AG20443 (cell line): ENCODE measurements around the gene STX8.
"Not testable (repeated sequence)": the region's sequence is repeated elsewhere in the genome, so short reads cannot be mapped to it uniquely, and the experiment has no call there.

Experiments used
- DNase-seq: peaks from one replicate; pipeline ENCODE4 v3.0.0; 2012; ENCODE audit warnings: low spot score, mixed read lengths

Gene STX8

DNA sequence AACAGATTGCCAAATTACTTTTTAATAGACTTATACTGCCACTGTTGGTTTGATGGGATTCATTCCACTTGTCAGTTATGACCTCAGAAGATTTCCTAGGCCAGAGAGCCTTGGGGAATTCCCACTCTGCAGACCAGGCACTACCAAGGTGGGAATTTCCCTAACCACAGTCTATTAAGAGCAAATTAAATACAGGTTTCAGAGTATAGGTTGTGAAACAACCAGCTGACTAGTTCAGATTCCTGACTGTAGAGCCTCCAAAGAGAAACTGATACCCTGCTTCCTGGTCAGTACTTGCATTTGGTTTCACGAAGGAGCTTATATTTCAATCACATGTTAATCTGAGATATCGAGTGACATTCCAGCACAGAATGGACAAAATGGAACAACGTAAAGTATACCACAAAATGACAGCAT, 186.5 kb downstream of the STX8 start:
- DNase-seq = peak; percentile 68

DNA sequence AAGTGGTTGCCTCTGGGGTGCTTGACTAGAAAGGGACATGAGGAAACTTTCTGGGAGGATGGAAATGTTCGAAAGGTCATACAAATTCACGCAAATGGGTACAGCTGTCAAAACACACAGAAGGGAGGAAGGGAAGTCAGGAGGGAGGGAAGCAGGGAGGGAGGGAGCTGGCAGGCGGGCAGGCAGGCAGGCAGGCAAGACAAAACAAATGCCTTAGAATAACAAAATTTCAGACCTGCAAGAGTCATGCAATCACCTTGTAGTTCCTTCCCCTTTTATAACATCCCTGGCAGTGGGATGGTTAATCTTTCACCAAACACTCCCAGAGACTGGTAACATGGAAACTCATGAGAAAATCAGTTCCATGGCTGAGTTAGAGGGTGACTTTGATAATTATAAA, 189.2 kb downstream of the STX8 start:
- no peak for DNase-seq

DNA sequence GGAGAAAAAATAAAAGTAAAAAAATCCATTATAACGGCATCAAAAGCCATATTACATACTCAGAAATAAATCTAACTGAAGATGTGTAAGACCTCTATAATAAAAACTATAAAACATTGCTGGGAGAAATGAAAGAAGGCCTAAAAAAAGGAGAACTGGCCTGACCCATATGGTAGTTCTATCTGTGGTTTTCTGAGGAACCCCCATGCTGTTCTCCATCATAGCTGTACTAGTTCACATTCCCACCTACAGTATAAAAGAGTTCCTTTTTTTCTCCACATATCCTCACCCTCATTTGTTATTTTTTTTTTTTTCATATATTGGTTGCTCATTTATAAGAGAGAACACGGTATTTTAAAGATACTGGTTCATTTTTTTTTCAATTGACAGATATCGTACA, 191.8 kb downstream of the STX8 start:
- DNase-seq = no peak

DNA sequence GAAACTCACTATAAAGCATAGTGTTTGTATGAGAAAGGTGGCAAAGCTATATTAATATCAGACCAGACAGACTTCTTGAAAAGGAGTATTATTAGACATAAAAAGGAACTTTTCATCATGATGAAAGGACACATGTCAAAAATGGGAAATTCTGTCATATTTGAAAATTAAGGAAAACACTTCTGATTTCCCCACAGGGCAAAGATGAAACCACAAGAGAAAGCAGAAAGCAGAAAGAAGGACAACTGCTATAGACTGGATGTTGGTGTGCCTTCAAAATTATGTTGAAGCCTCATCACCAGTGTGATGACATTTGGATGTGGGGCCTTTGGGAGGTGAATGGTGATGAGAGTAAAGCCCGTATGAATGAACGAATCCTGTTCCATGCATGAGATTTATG, 193.0 kb downstream of the STX8 start:
- no peak for DNase-seq

DNA sequence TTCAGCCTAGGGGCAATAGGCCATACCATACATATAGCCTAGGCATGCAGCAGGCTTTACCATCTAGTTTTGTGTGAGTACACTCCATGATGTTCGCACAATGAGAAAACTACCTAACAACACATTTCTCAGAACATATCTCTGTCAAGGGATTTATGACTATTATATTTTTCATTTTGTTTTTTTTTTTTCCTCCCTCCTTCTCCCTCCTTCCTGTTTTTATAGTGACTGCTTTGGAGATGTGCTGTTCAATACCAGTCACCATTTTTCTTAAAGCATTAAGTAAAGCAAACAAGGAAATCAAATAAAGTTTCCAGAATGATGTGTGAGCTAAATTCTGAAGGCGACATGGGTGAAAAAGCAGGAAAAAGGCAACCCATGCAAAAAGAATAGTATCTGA, 194.6 kb downstream of the STX8 start:
- DNase-seq = no peak

DNA sequence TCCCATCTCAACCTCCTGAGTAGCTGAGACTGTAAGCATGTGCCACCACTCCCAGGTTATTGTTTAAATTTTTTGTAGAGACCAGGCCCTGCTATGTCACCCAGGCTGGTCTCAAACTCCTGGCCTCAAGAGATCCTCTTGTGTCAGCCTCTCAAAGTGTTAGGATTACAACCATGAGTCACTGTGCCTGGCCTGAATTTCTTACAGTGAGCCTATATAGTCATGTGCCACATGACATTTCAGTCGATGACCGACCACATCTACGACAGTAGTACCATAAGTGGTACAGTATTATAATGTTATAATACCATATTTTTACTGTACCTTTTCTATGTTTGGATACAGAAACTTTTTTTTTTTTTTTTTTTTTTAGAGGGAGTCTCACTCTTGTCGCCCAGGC, 195.3 kb downstream of the STX8 start:
- no peak for DNase-seq

DNA sequence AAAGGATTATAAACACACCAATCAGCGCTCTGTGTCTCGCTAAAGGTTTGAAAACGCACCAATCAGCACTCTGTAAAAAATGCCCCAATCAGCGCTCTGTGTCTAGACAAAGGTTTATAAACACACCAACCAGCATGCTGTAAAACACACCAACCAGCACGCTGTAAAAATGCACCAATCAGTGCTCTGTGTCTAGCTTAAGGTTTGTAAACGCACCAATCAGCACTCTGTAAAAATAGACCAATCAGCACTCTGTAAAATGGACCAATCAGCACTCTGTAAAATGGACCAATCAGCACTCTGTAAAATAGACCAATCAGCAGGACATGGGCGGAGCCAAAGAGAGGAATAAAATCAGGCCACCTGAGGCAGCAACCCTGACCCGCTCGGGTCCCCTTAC, 199.4 kb downstream of the STX8 start:
- DNase-seq = not testable (repeated sequence)

DNA sequence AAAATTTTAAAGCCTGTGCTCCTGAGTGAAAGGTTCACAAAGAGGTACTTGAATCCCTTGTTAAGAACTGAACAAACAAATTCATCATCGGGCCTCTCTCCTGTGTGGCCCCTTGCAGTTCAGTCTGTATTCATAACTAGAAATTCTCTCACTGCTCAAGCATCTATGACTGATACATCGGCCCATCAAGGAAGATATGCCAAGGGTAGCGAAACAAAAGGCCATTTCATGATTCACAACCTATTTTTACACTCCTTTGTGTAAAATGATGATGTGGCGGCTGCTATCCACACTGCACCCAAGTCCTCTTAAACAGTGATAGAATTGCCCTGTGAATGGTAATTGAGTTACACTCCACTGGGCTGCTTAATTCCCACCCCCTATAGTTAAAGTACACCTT, 204.6 kb downstream of the STX8 start:
- peak; percentile 74 for DNase-seq

DNA sequence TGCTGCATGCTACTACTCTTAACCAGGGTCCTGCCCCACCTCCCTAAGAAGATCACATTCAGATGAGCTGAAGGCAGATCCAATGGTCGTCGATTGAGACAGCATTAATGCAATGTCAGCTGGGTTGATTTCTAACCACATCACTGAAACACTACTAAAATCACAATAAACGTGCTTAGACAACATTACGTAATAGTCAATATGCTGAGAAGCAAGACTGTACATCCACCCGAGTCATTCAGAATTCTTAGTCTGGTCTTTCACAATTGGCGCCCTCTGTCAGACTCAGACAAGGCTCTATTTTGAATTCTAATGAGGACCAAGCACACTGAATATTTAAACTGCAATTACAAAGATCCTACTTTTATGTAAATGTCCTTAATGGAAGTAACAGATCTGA, 205.2 kb downstream of the STX8 start:
- no peak for DNase-seq

DNA sequence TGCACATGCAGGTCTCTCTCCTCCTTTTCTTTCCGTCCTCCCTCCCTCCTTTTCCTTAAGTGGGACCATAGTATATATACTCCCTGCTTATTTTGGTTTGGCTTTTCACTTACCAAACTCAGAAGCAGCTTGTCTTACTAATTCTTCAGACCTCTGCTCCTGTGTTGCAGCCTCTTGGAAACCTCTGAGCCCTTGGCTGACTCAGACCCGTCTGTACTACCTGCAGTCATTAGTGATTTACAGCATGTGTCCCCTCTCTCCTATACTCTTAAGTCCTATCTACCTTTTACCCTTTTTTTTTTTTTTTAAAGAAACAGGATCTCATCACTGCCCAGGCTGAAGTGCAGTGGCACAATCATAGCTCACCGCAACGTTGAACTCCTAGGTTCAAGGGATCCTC, 207.0 kb downstream of the STX8 start:
- no peak for DNase-seq

DNA sequence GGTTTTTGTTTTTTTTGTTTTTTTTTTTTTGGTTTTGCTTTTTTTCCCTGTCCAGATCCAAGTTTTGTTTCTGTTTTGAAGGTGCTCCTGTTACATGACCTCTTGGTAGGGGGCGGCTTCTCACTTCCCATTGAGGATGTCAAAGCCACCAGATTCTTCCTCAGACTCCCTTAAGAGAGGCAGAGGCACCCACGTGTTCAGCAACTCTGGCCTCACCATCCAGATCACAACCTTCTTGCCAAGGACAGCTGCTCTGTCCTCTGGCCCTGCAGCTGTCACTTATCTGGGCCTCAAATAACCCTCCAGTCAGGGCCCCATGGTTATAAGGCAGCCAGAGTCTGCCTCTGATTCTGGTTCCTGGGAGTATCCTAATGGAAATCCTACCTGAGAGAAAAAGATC, 208.5 kb downstream of the STX8 start:
- no peak for DNase-seq

DNA sequence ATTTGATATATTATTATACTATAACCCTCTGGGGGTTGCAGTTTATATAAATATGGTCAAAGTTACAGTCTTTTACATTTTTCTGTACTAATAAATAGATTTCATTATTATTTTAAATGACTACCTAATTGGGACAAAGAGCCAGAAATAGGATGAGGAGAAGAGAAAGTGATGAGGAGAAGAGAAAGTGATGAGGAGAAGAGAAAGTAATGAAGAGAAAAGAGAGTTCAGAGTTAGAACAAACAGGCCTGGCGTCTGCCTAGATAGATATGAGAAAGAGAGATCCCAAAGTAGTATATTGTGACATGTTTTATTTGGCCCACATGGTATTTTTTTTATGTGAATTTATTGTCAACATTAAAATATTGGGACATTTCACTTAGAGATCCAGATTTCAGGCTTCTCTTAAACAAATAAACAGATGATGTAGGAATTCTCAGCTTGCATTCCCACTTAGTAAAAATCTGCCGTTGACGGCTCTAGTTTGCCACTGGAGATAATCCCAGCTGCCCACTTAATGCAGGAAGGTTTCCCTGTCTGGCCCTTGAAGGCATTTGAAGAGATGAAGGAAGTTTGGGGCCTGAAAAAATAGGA, 210.7 kb downstream of the STX8 start:
- no peak for DNase-seq

DNA sequence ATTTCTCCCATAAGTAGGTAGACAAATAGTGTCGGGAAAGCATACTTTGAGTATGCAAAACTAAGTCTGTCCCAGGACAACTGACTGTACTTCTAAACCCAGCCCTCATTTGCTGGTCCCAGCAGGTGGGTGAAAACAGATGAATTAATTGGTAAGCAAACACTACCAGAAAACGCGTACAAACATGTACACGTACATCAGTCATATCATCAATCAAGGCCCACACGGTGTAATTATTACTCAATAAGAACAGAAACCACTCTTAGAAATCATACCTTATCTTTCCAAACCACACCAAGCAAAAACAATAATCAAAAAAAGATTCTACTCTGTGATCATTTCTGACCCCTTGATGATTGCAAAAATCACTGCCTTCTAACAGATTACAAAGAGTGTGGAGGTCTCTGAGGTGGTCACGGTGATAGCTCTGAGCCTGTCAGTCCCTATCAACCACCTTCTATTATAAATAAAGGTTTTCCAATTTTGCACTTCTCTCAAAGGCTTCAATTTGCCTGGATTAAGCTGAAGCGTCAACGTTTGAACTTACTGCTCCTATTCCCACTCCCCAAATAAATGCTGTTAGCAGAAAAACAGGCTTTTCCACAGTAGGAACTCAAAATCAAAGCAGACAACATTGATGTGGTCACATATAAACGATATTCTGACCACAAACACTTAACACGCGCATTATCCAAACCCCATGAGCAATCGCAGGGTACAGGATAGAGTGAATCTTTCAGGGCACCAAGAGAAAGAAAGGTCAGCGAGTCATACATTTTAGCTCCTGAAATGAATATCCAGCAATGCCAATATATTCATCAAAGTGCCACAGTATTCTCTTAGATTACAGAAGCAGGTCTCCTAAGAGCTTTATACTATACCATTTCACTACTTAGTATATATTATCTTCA, 211.9 kb downstream of the STX8 start:
- DNase-seq = no peak

DNA sequence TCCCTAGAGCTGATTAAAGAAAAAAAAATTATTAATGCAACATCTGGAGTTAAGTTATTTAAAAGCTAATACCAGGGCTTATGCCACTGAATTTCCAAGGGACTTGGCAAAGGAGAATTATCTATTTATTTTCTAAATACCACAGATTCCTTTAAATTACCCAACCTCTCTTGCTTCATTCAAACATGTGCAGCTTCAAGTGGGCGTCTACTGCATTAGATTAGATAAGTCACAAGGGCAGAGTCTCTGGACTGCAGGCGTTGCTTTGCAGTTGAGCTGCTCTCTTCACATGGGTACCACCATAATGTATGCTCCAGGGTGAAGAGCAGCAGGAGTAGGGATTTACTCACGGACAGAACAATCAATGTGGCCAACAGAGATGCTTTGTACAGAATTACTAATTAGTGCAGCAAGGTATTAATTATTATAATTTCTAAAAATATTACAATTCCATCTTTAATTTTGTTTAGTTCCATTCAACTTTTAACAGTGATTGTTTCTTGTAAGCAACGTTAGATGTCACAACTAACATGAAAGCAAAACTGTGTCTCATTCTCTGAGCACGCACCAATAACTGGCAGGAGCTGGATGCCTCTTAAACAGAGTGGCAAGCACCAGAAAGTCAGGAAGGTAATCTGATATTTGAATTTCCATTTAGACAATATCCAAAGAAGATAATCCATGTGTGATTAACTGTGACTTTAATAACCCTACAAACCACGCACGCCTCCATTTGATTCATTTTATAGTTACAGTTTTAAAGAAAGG, 214.2 kb downstream of the STX8 start:
- DNase-seq = peak; percentile 81

DNA sequence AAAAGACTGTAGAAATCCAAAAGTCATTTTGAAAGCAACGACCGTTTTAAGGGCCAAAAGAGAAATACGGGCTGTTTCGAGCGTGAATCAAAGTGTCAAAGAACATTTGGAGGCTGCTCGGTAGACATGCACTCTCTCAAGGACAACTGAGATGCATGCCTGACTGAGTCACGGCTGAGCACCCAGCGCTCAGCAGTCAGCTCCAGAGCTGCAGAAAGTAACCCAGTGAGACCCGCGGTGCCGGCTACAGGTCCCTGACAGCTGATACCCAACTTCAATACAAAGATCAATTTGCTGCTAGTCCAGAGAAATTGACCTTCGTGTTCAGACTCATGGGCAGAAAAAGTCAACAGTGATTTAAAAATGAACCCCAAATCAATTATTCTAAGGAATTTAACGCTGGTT, 214.9 kb downstream of the STX8 start:
- DNase-seq = peak; percentile 79

DNA sequence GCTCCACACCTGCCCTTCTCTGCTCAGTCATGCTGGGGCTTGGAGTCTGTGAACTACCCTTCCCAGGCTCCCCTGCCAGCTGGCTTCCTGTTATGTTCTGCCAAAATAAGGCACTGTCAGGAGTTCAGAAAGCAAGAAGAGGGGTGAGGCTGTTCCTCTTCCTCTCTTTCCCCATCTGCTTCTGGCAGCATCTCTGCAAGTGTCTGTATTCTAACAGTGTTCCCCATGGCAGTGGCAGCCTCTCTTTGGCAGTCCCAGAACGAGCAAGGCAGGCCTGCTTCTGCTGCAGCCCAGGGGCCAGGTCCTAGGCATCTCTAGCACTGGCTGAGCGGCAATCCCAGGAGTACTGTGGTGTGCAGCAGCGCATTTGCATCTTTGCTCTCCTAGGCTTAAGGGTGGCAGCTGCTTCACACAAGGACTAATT, 219.1 kb downstream of the STX8 start:
- DNase-seq = no peak

DNA sequence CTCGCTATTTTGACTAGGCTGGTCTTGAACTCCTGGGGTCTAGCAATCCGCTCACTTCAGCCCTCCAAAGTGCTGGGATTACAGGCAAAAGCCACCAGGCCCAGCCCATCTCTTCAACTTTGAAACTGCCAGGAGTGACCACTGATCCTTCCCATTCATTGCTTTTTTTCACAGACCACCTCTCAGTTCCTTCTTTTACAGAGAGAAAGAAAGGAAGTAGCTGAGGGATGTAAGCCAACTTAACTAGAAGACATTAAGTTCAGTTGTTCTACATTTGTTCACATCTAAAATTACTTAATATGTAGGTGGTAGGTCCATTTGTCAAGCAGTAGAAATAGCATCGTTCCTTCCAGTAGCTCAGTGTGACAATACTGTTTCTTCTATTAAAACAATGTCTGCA, 219.8 kb downstream of the STX8 start:
- no peak for DNase-seq

DNA sequence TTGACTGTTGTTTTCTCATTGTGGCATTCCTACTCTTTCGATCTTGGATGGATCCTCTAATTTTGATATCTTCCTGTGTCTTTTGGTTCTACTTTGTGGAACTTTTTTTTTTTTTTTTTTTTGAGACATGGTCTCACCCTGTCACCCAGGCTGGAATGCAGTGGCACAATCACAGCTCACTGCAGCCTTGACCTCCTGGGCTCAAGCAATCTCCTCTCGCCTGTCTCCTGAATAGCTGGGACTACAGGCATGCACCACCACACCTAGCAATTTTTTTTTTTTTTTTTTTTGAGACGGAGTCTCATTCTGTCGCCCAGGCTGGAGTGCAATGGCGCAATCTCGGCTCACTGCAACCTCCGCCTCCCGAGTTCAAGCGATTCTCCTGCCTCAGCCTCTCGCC, 220.4 kb downstream of the STX8 start:
- not testable (repeated sequence) for DNase-seq

DNA sequence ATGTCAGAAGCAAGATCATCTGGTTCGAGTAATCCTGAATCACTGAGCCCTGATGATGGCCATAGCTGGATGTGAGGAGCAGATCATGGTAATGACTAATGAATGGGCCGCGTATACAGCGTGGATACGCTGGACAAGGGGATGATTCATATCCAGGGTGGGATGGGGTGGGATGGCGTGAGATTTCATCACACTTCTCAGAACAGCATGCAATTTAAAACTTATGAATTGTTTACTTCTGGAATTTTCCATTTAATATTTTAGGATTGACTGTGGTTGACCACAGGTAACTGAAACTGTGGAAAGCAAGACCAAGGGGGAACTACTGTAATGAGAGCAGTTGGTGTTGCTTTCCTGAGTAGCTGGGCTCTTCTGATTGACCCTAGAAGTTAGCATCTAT, 225.5 kb downstream of the STX8 start:
- DNase-seq = peak; percentile 93

DNA sequence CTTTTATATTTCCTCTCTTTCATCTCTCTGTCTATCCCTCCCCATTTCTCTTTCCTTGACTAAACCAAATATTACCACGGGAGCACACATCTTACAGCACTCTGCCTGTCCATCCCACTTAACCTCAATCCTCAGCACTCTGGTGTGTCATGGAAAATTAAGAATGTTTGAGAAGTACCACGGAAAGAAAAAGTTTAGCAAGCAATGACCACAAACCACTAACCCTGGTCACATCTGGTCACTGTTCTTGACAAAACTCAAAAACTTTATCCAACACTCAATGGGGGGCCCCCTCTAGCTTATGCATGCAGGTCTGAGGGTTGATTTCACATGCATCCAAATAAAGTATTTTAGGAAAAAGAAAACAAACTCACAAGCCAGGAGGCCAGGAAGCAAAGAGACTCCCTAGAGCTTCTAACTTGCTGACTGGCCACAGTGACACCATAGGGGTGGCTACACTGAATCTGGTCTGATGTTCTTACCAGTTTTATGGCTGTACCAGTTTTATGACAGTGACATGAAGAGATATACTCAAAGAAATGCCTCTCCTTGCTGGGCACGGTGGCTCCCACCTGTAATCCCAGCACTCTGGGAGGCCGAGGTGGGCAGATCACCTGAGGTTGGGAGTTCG, 229.2 kb downstream of the STX8 start:
- DNase-seq = peak; percentile 58

DNA sequence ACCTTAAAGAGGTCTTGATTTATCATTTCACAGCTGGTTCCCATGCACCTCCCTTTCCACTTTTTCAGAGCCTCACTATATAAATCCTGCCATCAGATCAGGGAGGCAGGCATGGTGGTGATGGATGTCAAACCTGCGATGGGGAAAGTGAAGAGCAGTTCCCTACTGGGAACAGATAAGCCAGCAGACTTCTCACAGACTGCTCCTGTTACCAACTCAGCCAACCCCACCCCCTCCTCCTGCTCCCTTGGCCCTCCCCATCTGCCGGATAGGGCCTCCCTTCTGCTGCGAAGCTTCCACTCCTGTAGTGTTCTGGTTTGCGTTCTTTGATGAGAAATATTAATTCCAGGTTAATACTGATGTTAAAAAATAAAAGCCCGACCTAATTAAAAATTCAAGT, 232.1 kb downstream of the STX8 start:
- DNase-seq = no peak

DNA sequence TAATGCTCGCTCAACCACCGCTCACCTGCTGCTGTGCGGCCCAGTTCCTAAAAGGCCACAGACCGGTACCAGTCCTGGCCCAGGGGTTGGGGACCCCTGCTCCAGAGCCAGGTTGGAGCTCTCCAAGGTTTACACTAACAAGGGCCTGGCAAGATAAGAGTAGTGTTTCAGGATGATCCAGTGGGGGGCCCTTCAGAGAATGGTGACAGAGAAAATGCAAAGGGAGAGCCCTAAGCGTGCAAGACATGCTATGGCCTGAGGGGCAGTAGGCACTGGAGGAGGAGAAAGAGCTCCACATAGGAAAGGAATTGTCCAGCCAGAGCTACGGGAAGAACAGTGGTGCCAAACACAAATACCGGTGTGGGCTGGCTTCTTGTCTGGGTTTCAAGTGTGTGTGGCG, 233.4 kb downstream of the STX8 start:
- DNase-seq = no peak
